ENCODE measurements around the gene RIPOR1.
A peak's percentile ranks its signal among the peaks of the same experiment; 100 is the strongest.

RIPOR1 gene, protein sequence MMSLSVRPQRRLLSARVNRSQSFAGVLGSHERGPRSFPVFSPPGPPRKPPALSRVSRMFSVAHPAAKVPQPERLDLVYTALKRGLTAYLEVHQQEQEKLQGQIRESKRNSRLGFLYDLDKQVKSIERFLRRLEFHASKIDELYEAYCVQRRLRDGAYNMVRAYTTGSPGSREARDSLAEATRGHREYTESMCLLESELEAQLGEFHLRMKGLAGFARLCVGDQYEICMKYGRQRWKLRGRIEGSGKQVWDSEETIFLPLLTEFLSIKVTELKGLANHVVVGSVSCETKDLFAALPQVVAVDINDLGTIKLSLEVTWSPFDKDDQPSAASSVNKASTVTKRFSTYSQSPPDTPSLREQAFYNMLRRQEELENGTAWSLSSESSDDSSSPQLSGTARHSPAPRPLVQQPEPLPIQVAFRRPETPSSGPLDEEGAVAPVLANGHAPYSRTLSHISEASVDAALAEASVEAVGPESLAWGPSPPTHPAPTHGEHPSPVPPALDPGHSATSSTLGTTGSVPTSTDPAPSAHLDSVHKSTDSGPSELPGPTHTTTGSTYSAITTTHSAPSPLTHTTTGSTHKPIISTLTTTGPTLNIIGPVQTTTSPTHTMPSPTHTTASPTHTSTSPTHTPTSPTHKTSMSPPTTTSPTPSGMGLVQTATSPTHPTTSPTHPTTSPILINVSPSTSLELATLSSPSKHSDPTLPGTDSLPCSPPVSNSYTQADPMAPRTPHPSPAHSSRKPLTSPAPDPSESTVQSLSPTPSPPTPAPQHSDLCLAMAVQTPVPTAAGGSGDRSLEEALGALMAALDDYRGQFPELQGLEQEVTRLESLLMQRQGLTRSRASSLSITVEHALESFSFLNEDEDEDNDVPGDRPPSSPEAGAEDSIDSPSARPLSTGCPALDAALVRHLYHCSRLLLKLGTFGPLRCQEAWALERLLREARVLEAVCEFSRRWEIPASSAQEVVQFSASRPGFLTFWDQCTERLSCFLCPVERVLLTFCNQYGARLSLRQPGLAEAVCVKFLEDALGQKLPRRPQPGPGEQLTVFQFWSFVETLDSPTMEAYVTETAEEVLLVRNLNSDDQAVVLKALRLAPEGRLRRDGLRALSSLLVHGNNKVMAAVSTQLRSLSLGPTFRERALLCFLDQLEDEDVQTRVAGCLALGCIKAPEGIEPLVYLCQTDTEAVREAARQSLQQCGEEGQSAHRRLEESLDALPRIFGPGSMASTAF

DNA sequence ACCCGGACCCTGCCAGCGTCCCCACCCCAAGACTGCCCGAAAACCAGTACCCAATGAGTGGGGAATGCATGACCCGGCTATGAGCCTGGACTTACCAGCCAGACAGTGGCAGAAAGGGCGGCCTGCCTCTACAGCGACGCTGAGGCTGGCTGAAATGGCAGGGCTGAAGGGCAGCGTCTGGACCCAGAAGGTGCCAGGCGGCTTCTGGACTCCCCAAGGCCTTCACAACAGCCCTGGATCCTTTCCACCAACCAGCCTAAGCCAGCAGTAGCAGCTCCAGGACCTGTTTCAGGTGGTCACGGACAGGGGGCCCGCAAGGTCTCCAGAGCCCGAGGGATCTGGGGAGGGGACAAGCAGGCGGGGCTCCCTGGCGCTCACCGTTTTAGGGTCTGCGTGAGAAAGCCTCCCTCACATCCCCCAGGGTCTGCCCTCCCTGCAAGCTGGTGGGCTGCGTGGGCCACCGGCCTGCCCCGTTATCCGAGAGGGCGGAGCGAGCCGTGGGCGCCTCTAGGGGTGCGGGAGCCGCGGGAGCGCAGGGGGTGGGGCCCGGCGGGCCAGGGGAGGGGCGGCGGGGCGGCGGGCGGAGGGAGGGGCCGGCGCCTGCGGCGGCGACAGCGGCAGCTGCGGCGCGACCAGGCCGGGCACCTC lies at the start of gene RIPOR1:
TSS of gene RIPOR1 (plus strand) at position 608 of the 648 bp plus-strand sequence. CDS start 9,618 bp downstream, outside the sequence.
- TF ChIP-seq, protein P1, sequence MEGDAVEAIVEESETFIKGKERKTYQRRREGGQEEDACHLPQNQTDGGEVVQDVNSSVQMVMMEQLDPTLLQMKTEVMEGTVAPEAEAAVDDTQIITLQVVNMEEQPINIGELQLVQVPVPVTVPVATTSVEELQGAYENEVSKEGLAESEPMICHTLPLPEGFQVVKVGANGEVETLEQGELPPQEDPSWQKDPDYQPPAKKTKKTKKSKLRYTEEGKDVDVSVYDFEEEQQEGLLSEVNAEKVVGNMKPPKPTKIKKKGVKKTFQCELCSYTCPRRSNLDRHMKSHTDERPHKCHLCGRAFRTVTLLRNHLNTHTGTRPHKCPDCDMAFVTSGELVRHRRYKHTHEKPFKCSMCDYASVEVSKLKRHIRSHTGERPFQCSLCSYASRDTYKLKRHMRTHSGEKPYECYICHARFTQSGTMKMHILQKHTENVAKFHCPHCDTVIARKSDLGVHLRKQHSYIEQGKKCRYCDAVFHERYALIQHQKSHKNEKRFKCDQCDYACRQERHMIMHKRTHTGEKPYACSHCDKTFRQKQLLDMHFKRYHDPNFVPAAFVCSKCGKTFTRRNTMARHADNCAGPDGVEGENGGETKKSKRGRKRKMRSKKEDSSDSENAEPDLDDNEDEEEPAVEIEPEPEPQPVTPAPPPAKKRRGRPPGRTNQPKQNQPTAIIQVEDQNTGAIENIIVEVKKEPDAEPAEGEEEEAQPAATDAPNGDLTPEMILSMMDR (IDR thresholded peaks at IDR 0.05; ENCODE audit: extremely low read depth, missing control alignments) = no peak
- peak; percentile 89 for DNase-seq (ENCODE audit: low spot score)

DNA sequence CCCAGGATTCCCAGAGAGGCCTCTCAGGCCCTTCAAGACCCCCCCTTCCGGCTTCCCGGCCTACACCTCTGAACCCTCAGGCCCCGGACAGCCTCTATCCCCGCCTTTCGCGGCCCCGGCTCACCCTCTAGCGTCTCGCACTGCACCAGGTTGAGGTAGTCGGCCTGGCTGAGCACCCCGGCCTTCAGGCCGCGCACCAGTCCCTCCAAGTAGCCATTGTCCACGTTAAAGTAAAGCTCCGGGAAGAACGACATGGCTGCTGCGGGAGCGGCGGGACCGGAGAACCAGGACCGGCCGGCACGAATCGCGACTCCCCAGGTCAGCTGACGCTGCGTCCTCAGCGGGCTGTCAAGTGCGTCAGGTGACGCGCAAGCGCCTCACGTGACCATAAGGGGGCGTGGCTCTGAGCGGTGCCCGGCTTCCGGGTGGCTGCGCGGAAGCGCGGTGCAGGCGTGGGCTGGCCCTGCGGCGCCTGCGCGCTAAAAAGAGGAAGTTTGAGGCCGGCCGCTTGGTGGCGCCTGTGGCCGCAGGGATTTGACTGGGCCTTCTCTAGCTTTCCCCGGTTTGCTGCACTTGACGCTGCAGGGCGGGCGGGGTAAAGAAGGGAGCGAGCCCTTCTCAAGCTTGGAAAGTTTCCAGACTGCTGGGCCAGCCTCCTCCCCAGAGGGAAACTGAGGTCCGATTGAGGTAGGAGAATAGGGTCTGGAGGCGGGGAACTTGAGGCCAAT lies 47.6 kb upstream of the RIPOR1 start, which contains the start of gene ATP6V0D1:
TSS of gene ATP6V0D1 (minus strand) at position 325 of the 728 bp plus-strand sequence. CDS start at position 254, 71 bp downstream.
- DNase-seq (ENCODE audit: low spot score) = peak; percentile 96
- TF ChIP-seq, protein P1 (IDR thresholded peaks at IDR 0.05; ENCODE audit: extremely low read depth, missing control alignments) = peak; percentile 78

- TF ChIP-seq, protein P1 (IDR thresholded peaks at IDR 0.05; ENCODE audit: extremely low read depth, missing control alignments) = no peak
- DNase-seq (ENCODE audit: low spot score) = no peak
Observed at GRCh38 chr16:67481561-67482232, 46.9 kb upstream of the RIPOR1 start.

GRCh38 chr16:67482233-67482924 lies 46.2 kb upstream of the RIPOR1 start:
- no peak for DNase-seq (ENCODE audit: low spot score)
- TF ChIP-seq, protein P1 (IDR thresholded peaks at IDR 0.05; ENCODE audit: extremely low read depth, missing control alignments) = no peak

- TF ChIP-seq, protein P1 (IDR thresholded peaks at IDR 0.05; ENCODE audit: extremely low read depth, missing control alignments) = no peak
- no peak for DNase-seq (ENCODE audit: low spot score)
Observed at GRCh38 chr16:67483150-67483549, 45.5 kb upstream of the RIPOR1 start, which contains the start of gene AGRP. Gene AGRP, minus strand, starts transcription at chr16:67483547. Its CDS starts 149 bp downstream, at chr16:67483398.
